Measurements from ENCODE around the gene IPO13.

Gene IPO13

GRCh38 chr1:43985984-43986595 lies 39.3 kb downstream of the IPO13 start:
- no peaks in the 10 kb centered on the region for H3K27me3 ChIP-seq (replicated peaks; ENCODE audit: control insufficient read depth, insufficient read depth, low read length)
- TF ChIP-seq CTCF (IDR thresholded peaks at IDR 0.05; ENCODE audit: insufficient read depth, low read length, poor library complexity, severe bottlenecking): no peak
- H3K36me3 ChIP-seq (ENCODE audit: control insufficient read depth, insufficient read depth, low read length): peaks cover 6% of the 10 kb centered on the region
- DNase-seq (ENCODE audit: extremely low read depth, insufficient read length): no peak
- no peak overlapping the region for H3K4me3 ChIP-seq (replicated peaks; ENCODE audit: low read depth, low read length)

GRCh38 chr1:43986712-43987111 lies 40.0 kb downstream of the IPO13 start:
- no peak for DNase-seq (ENCODE audit: extremely low read depth, insufficient read length)
- no peak overlapping the region for H3K4me3 ChIP-seq (replicated peaks; ENCODE audit: low read depth, low read length)
- H3K27me3 ChIP-seq (replicated peaks; ENCODE audit: control insufficient read depth, insufficient read depth, low read length): no peaks in the 10 kb centered on the region
- H3K36me3 ChIP-seq (ENCODE audit: control insufficient read depth, insufficient read depth, low read length): peaks cover 6% of the 10 kb centered on the region
- no peak for TF ChIP-seq CTCF (IDR thresholded peaks at IDR 0.05; ENCODE audit: insufficient read depth, low read length, poor library complexity, severe bottlenecking)

GRCh38 chr1:43987159-43987902 lies 40.6 kb downstream of the IPO13 start:
- no peak for DNase-seq (ENCODE audit: extremely low read depth, insufficient read length)
- H3K36me3 ChIP-seq (ENCODE audit: control insufficient read depth, insufficient read depth, low read length): peaks cover 3% of the 10 kb centered on the region
- no peak for TF ChIP-seq CTCF (IDR thresholded peaks at IDR 0.05; ENCODE audit: insufficient read depth, low read length, poor library complexity, severe bottlenecking)
- H3K27me3 ChIP-seq (replicated peaks; ENCODE audit: control insufficient read depth, insufficient read depth, low read length): no peaks in the 10 kb centered on the region
- no peak overlapping the region for H3K4me3 ChIP-seq (replicated peaks; ENCODE audit: low read depth, low read length)

DNA sequence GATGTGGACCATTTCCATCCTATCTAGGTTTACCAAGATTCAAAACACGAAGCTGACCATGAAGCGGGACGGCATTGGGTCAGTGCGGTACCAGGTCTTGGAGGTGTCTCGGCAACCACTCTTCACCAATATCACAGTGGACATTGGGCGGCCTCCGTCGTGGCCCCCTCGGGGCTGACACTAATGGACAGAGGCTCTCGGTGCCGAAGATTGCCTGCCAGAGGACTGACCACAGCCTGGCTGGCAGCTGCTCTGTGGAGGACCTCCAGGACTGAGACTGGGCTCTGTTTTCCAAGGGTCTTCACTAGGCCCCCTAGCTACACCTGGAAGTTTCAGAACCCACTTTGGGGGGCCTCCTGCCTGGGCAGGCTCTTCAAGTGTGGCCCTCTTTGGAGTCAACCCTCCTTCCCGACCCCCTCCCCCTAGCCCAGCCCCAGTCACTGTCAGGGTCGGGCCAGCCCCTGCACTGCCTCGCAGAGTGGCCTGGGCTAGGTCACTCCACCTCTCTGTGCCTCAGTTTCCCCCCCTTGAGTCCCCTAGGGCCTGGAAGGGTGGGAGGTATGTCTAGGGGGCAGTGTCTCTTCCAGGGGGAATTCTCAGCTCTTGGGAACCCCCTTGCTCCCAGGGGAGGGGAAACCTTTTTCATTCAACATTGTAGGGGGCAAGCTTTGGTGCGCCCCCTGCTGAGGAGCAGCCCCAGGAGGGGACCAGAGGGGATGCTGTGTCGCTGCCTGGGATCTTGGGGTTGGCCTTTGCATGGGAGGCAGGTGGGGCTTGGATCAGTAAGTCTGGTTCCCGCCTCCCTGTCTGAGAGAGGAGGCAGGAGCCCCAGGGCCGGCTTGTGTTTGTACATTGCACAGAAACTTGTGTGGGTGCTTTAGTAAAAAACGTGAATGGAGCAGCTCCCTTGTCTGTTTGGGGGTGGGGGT lies 43.8 kb downstream of the IPO13 start:
- DNase-seq (ENCODE audit: extremely low read depth, insufficient read length): no peak
- Histone ChIP-seq H3K27me3 (replicated peaks; ENCODE audit: control insufficient read depth, insufficient read depth, low read length) (no peaks in the 10 kb centered on the region), H3K36me3 (ENCODE audit: control insufficient read depth, insufficient read depth, low read length) (no peaks in the 10 kb centered on the region), H3K4me3 (replicated peaks; ENCODE audit: low read depth, low read length) (peak overlapping the region; percentile 85)
- TF ChIP-seq CTCF (IDR thresholded peaks at IDR 0.05; ENCODE audit: insufficient read depth, low read length, poor library complexity, severe bottlenecking): peak; percentile 30

DNA sequence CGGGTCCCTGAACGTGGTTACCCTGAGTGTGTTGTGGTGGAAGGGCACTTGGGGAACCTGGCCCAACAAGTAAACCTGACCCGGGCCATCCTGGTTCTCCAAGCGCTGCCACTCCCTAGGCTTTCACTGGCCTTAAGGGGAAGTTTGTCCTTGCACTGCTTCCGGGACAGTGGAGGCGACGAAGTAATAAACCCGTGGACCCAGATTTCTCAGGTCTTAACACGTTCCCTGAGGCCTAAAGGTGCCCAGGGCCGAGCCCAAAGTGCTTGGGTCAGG lies 44.4 kb downstream of the IPO13 start:
- Histone ChIP-seq H3K36me3 (ENCODE audit: control insufficient read depth, insufficient read depth, low read length) (no peaks in the 10 kb centered on the region), H3K4me3 (replicated peaks; ENCODE audit: low read depth, low read length) (peak overlapping the region; percentile 85), H3K27me3 (replicated peaks; ENCODE audit: control insufficient read depth, insufficient read depth, low read length) (no peaks in the 10 kb centered on the region)
- TF ChIP-seq CTCF (IDR thresholded peaks at IDR 0.05; ENCODE audit: insufficient read depth, low read length, poor library complexity, severe bottlenecking): no peak
- DNase-seq (ENCODE audit: extremely low read depth, insufficient read length): no peak
